Loucy (cell line): ENCODE data around the gene E2F1.

Source experiments
- EZH2phosphoT487 ChIP-seq: fragments of 200-600 bp; IDR thresholded peaks from 2 replicates; pipeline ENCODE4 v1.6.1; 2018; ENCODE audit warnings: antibody characterized with exemption, mild to moderate bottlenecking, moderate library complexity, borderline replicate concordance
- TF ChIP-seq, protein P1 (sequence below): fragments of 200-600 bp; sonication (generic); conservative IDR thresholded peaks from 2 replicates; pipeline ENCODE4 v1.5.1; 2014; ENCODE audit warnings: mild to moderate bottlenecking, antibody characterized with exemption, low read length

DNA sequence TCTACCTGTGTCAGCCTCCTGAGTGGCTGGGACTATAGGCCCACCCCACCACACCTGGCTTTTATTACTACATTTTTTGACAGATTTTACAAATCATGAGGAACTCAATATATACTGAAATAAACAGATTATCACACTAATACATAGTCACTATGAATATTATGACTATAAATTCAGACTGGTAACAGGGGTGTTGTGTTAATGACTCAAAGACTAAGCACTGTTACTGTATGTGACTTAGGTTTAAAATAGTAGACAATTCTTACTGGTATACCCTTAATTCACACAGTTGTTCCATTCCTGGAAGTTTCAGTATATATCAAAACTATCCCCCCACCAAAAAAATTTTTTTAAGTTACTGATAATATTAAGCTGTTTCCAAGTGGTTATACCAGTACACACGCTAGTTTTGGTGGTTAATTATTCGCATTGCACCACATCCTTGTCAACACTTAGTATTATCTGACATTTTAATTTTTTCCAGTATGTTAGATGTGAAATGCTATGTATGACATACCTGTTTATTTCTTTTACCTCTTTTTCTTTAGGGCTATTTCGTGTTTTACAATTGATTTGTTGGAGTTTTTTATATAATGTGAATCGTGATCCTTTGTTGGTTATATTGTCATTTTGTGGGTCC, 58.5 kb downstream of the E2F1 start:
- TF ChIP-seq, protein P1, sequence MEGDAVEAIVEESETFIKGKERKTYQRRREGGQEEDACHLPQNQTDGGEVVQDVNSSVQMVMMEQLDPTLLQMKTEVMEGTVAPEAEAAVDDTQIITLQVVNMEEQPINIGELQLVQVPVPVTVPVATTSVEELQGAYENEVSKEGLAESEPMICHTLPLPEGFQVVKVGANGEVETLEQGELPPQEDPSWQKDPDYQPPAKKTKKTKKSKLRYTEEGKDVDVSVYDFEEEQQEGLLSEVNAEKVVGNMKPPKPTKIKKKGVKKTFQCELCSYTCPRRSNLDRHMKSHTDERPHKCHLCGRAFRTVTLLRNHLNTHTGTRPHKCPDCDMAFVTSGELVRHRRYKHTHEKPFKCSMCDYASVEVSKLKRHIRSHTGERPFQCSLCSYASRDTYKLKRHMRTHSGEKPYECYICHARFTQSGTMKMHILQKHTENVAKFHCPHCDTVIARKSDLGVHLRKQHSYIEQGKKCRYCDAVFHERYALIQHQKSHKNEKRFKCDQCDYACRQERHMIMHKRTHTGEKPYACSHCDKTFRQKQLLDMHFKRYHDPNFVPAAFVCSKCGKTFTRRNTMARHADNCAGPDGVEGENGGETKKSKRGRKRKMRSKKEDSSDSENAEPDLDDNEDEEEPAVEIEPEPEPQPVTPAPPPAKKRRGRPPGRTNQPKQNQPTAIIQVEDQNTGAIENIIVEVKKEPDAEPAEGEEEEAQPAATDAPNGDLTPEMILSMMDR = no peak
- no peak for TF ChIP-seq EZH2phosphoT487
